GM12878 (cell line): ENCODE measurements around the gene AKAP1. TPM values are rescaled to one million over a fixed set of nuclear protein-coding genes. Genes with fewer than 3 reads are reported as not detected.

Experiments used
- ATAC-seq: fragments of 200-7000 bp; cut with Tn5 transposase; 3 replicates; pipeline ENCODE4 v1.9.1; 2020; ENCODE audit warnings: mild to moderate bottlenecking, moderate library complexity
- BruUV-seq: library from RNA; stranded (reverse); fragments of 400-500 nt; replicated peaks from 2 replicates; lab custom pipeline; 2021; lab: Mats Ljungman, UMichigan
- CTCF ChIA-PET: fragments of 300-600 bp; sonication (Branson Sonifier 250); formaldehyde crosslinking; extraction: SDS; loops from one replicate; lab custom pipeline; 2021; ENCODE audit warnings: inconsistent platforms; lab: Yijun Ruan, JAX
- POLR2A ChIA-PET: fragments of 350-600 bp; formaldehyde crosslinking; extraction: SDS; loops from one replicate; lab custom pipeline; 2021; ENCODE audit warnings: inconsistent platforms; lab: Charles Lee
- RAD21 ChIA-PET: fragments of 300-600 bp; sonication (Branson Sonifier 250); formaldehyde crosslinking; loops from one replicate; lab custom pipeline; 2023; ENCODE audit warnings: antibody characterized with exemption; ENCODE audit not compliant: unreplicated experiment; lab: Charles Lee
- SMC1A ChIA-PET: fragments of 300-600 bp; sonication (Branson Sonifier 250); formaldehyde crosslinking; loops from one replicate; lab custom pipeline; 2023; ENCODE audit not compliant: unreplicated experiment, uncharacterized antibody; lab: Charles Lee
- DNase-seq: peaks from one replicate; pipeline ENCODE4 v3.0.0-alpha.2; 2011; ENCODE audit warnings: low read depth, low spot score
- FAIRE-seq: peaks from 3 replicates; lab custom pipeline; 2011; peaks lifted over from hg19 to GRCh38; lab: Jason Lieb, UNC
- H2AFZ ChIP-seq: 2 replicates; pipeline ENCODE4 v1.6.0; 2011; ENCODE audit warnings: low read depth, low read length, control low read depth; ENCODE audit not compliant: control insufficient read depth
- H3K27ac ChIP-seq: 2 replicates; pipeline ENCODE4 v1.5.1; 2011; ENCODE audit warnings: control low read depth; ENCODE audit not compliant: control insufficient read depth, insufficient read depth
- H3K27me3 ChIP-seq, 2 experiments: replicated peaks in 1 of 2; 2 replicates each; pipeline versions ENCODE4 v1.6.0 to v1.6.1; 2011; ENCODE audit warnings: low read length in 1 of 2; ENCODE audit not compliant: control insufficient read depth in 2 of 2, insufficient read depth in 2 of 2
- H3K36me3 ChIP-seq, 2 experiments: 2 replicates each; pipeline ENCODE4 v1.5.1; 2011; ENCODE audit warnings: low read length in 1 of 2; ENCODE audit not compliant: control insufficient read depth in 2 of 2, insufficient read depth in 2 of 2
- H3K4me1 ChIP-seq: 2 replicates; pipeline ENCODE4 v1.6.1; 2011; ENCODE audit warnings: mild to moderate bottlenecking, low read length, moderate library complexity, mixed read lengths; ENCODE audit not compliant: control insufficient read depth, insufficient read depth
- H3K4me2 ChIP-seq: 2 replicates; pipeline ENCODE4 v1.6.0; 2011; ENCODE audit warnings: control low read depth; ENCODE audit not compliant: control insufficient read depth, insufficient read depth
- H3K4me3 ChIP-seq: fragments of 200-600 bp; sonication (generic); 2 replicates; pipeline ENCODE4 v1.5.1; 2016
- H3K79me2 ChIP-seq: 2 replicates; pipeline ENCODE4 v1.6.0; 2011; ENCODE audit warnings: low read length; ENCODE audit not compliant: control insufficient read depth, insufficient read depth
- H3K9ac ChIP-seq: 2 replicates; pipeline ENCODE4 v1.8.0; 2011; ENCODE audit warnings: low read length, control low read depth, mixed read lengths; ENCODE audit not compliant: control insufficient read depth, insufficient read depth
- H3K9me3 ChIP-seq: replicated peaks from 3 replicates; pipeline ENCODE4 v1.5.1; 2011; ENCODE audit warnings: mild to moderate bottlenecking, low read length; ENCODE audit not compliant: control insufficient read depth, insufficient read depth
- H4K20me1 ChIP-seq: 2 replicates; pipeline ENCODE4 v1.6.0; 2011; ENCODE audit not compliant: control insufficient read depth, insufficient read depth
- CBFB ChIP-seq: IDR thresholded peaks from 2 replicates; pipeline ENCODE4 v1.6.1; 2016; ENCODE audit warnings: antibody characterized with exemption, low read depth
- HCFC1 ChIP-seq: fragments of 150-350 bp; IDR thresholded peaks from 2 replicates; pipeline ENCODE4 v1.6.1; 2014; ENCODE audit warnings: low read length
- NBN ChIP-seq: fragments of 450-650 bp; IDR thresholded peaks from 2 replicates; pipeline ENCODE4 v1.6.1; 2016
- SMARCA5 ChIP-seq: fragments of 450-650 bp; IDR thresholded peaks from 2 replicates; pipeline ENCODE4 v1.6.1; 2017; ENCODE audit warnings: mild to moderate bottlenecking
- ZNF207 ChIP-seq: fragments of 450-650 bp; IDR thresholded peaks from 2 replicates; pipeline ENCODE4 v1.6.1; 2014; ENCODE audit warnings: antibody characterized with exemption, mild to moderate bottlenecking, borderline replicate concordance
- ZNF384 ChIP-seq: IDR thresholded peaks from 2 replicates; pipeline ENCODE4 v1.6.1; 2012; ENCODE audit warnings: low read depth, mild to moderate bottlenecking, low read length, improper control_type of control experiment, borderline replicate concordance
- WGBS: methylation state at CpG from one replicate; pipeline ENCODE4 v1.1.6; 2016; ENCODE audit warnings: low lambda C conversion rate; ENCODE audit not compliant: insufficient replicate concordance, insufficient coverage; ENCODE audit errors: missing lambda C conversion rate; 5-methylcytosine and 5-hydroxymethylcytosine counted together
- in situ Hi-C: fragments of 300-500 bp; cut with MboI; formaldehyde crosslinking; loops from 9 replicates; pipeline ENCODE4 v1.14.3; 2018; ENCODE audit warnings: mixed read lengths
- intact Hi-C: fragments of 100-400 bp; cut with micrococcal nuclease; formaldehyde crosslinking; loops from one replicate; pipeline ENCODE4 v1.14.2; 2022; ENCODE audit not compliant: unreplicated experiment
- polyA plus RNA-seq, 11 experiments: library from polyadenylated mRNA; depleted of rRNA in 4 of 11; unstranded in 6 of 11; stranded (reverse) in 5 of 11; fragments of >200 nt; fragmentation: Nextera tagmentation in 4 of 11; fragmentation: Illumina TruSeq in 1 of 11; extraction: Ambion mirVana in 4 of 11; extraction: Trizol in 1 of 11; gene quantifications; 1 replicate in 1 of 11; 2 replicates in 10 of 11; pipeline versions ENCODE4 v1.2.1 to v1.2.3, GENCODE V29; 2011 to 2016; ENCODE audit warnings: inconsistent platforms in 2 of 11, missing spikeins in 2 of 11, low read depth in 1 of 11
- total RNA-seq, 4 experiments: library from RNA; depleted of rRNA in 3 of 4; stranded (reverse); fragments of >200 nt in 3 of 4; fragmentation: Illumina TruSeq in 1 of 4; extraction: Trizol in 1 of 4; gene quantifications; 2 replicates each; pipeline versions ENCODE4 v1.2.1 to v1.2.3, GENCODE V29; 2013 to 2021
- TF ChIP-seq, protein P1 (sequence below): fragments of 450-650 bp; IDR thresholded peaks from 2 replicates; pipeline ENCODE4 v1.6.1; 2017; ENCODE audit warnings: mild to moderate bottlenecking, moderate library complexity
- TF ChIP-seq, protein P2 (sequence below): fragments of 450-650 bp; conservative IDR thresholded peaks from 2 replicates; pipeline ENCODE4 v1.6.1; 2017; ENCODE audit warnings: mild to moderate bottlenecking, moderate library complexity
- TF ChIP-seq, protein P3 (sequence below): IDR thresholded peaks from 2 replicates; pipeline ENCODE4 v1.6.1; 2011; ENCODE audit warnings: low read depth, mild to moderate bottlenecking, low read length, moderate library complexity, borderline replicate concordance; ENCODE audit errors: extremely low read depth

The AKAP1 gene
- total and polyA plus RNA-seq, 10 of the 15 experiments (the other 5 are each of a cell fraction or from before 2014, with no cell fraction given) = 11.9 to 50.5 (median 38.1) TPM

DNA sequence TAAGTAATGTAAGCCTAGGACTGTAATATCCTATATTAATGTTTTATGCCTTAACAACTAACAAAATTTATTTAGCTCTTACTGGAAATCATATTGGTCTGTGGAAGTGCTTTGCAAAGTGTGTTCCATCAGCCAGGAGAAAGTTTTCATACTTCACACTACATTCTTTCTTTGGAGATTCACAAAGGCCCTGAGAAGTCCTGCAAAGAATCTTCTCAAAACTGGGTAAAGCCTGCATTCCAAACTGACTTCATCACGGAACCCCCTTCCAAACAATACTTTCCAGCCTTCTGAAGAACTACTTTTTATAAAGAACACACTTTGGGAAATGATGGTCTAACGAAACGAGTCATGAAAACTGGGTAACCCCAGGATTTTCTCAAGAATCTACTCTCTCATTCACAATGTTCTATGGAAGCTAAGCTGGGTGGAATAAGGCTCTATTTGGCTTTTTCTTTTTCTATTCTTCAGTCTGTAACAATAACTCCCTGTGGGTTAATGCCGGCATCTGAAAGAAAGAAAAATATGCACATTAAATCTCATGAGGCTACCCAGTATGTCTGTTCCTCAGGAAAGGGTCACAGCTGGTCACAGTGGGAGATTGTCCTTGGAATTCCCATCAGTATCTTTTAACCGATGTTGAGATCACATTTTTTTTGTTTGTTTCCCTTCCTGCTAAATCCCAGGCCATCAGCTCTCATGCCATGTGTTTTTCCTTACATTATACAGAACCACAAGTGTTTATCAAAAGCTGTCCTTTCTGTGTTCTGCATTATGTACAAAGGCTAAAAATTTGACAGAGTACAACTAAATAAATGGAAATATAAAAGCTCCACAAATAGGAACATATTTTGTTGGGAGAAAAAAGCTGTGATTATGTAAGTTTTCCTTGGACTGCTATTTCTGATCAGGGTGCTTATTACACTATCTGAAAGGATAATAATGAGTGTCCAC is 12.8 kb upstream of the AKAP1 start (continued):
- TF ChIP-seq, protein P1, sequence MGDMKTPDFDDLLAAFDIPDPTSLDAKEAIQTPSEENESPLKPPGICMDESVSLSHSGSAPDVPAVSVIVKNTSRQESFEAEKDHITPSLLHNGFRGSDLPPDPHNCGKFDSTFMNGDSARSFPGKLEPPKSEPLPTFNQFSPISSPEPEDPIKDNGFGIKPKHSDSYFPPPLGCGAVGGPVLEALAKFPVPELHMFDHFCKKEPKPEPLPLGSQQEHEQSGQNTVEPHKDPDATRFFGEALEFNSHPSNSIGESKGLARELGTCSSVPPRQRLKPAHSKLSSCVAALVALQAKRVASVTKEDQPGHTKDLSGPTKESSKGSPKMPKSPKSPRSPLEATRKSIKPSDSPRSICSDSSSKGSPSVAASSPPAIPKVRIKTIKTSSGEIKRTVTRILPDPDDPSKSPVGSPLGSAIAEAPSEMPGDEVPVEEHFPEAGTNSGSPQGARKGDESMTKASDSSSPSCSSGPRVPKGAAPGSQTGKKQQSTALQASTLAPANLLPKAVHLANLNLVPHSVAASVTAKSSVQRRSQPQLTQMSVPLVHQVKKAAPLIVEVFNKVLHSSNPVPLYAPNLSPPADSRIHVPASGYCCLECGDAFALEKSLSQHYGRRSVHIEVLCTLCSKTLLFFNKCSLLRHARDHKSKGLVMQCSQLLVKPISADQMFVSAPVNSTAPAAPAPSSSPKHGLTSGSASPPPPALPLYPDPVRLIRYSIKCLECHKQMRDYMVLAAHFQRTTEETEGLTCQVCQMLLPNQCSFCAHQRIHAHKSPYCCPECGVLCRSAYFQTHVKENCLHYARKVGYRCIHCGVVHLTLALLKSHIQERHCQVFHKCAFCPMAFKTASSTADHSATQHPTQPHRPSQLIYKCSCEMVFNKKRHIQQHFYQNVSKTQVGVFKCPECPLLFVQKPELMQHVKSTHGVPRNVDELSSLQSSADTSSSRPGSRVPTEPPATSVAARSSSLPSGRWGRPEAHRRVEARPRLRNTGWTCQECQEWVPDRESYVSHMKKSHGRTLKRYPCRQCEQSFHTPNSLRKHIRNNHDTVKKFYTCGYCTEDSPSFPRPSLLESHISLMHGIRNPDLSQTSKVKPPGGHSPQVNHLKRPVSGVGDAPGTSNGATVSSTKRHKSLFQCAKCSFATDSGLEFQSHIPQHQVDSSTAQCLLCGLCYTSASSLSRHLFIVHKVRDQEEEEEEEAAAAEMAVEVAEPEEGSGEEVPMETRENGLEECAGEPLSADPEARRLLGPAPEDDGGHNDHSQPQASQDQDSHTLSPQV = no peak

DNA sequence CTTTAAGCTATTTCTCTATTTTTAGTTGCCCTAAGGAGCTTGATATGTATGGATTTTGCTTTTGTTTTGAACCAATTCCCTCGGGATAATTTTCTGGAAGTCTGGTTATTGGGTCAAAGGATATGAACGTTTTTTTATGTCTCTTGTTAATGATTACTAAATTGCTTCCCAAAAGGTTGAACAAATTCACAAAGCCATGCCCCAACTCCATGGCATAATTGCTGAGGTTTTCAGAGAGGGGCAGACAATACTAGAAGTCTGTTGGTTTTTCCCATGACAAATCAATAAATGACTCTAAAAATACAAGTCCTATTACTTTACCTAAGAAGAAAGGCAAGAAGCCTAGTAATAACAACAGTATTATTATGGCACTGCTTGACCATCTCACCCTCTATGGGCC is 11.4 kb upstream of the AKAP1 start:
- Histone ChIP-seq H3K4me1 (no peaks in the 10 kb centered on the region), H4K20me1 (no peaks in the 10 kb centered on the region), H3K9ac (no peak overlapping the region), H2AFZ (no peak overlapping the region), H3K36me3 (no peaks in the 10 kb centered on the region)
- in situ Hi-C loops (no loop called here), intact Hi-C loops (no loop called here)
- 11% methylated on average over 2 of the region's 2 CpGs for WGBS
- FAIRE-seq (no peak), DNase-seq (no peak)
- ChIA-PET RAD21 (interaction anchor here (1.0 kb wide), 1 partner anchor 11 kb away, joined by 3 read pairs; the partner anchor contains the start of gene AKAP1), POLR2A (no interaction called here)
- TF ChIP-seq, protein P2, sequence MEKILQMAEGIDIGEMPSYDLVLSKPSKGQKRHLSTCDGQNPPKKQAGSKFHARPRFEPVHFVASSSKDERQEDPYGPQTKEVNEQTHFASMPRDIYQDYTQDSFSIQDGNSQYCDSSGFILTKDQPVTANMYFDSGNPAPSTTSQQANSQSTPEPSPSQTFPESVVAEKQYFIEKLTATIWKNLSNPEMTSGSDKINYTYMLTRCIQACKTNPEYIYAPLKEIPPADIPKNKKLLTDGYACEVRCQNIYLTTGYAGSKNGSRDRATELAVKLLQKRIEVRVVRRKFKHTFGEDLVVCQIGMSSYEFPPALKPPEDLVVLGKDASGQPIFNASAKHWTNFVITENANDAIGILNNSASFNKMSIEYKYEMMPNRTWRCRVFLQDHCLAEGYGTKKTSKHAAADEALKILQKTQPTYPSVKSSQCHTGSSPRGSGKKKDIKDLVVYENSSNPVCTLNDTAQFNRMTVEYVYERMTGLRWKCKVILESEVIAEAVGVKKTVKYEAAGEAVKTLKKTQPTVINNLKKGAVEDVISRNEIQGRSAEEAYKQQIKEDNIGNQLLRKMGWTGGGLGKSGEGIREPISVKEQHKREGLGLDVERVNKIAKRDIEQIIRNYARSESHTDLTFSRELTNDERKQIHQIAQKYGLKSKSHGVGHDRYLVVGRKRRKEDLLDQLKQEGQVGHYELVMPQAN = no peak
- TF ChIP-seq, protein P3, sequence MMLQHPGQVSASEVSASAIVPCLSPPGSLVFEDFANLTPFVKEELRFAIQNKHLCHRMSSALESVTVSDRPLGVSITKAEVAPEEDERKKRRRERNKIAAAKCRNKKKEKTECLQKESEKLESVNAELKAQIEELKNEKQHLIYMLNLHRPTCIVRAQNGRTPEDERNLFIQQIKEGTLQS = no peak
- TF ChIP-seq ZNF207 = no peak
- TF ChIP-seq HCFC1 = no peak
- TF ChIP-seq CBFB = no peak
- TF ChIP-seq SMARCA5 = no peak
- TF ChIP-seq ZNF384 = no peak
- no peak for TF ChIP-seq NBN
- TF ChIP-seq, all 136 proteins: peak for 0
- no peaks in the 10 kb centered on the region for H3K79me2 ChIP-seq
- no TSS peak for BruUV-seq
- SMC1A ChIA-PET = interaction anchor here (1.4 to 1.6 kb wide), 2 partner anchors 9 to 12 kb away, joined by 3 to 5 read pairs; no protein-coding TSS in a partner anchor
- H3K27me3 ChIP-seq = no peaks in the 10 kb centered on the region
- H3K4me2 ChIP-seq = no peak overlapping the region
- CTCF ChIA-PET = interaction anchor here (0.6 to 1.4 kb wide), 2 partner anchors 167 to 926 kb away, joined by 3 to 5 read pairs; no protein-coding TSS in a partner anchor
- H3K4me3 ChIP-seq = no peak overlapping the region
- ATAC-seq = no peak
- H3K9me3 ChIP-seq = no peaks in the 10 kb centered on the region
- H3K27ac ChIP-seq = no peak overlapping the region
